Endothelial cell of umbilical vein (primary cell): ENCODE data around the gene SYTL3. TPM values are rescaled to one million over a fixed set of nuclear protein-coding genes. Genes with fewer than 3 reads are reported as not detected.
A peak's percentile ranks its signal among the peaks of the same experiment; 100 is the strongest.

Experiments used
- BruUV-seq: library from RNA; stranded (reverse); fragments of 400-500 nt; replicated peaks from 2 replicates; lab custom pipeline; 2021; lab: Mats Ljungman, UMichigan
- CTCF ChIA-PET: fragments of 300-600, 350-600 bp; sonication (Branson Sonifier 250); formaldehyde crosslinking; loops from one replicate; lab custom pipeline; 2021; ENCODE audit warnings: antibody characterized with exemption, inconsistent platforms; lab: Charles Lee
- POLR2A ChIA-PET: fragments of 300-600, 350-600 bp; sonication (Branson Sonifier 250); formaldehyde crosslinking; loops from one replicate; lab custom pipeline; 2021; ENCODE audit warnings: antibody characterized with exemption, inconsistent platforms; lab: Charles Lee
- DNase-seq: peaks from one replicate; pipeline ENCODE4 v3.0.0-alpha.2; 2011; ENCODE audit warnings: low read depth, low spot score
- FAIRE-seq: peaks from 2 replicates; lab custom pipeline; 2011; peaks lifted over from hg19 to GRCh38; lab: Jason Lieb, UNC
- H2AFZ ChIP-seq: 2 replicates; pipeline ENCODE4 v1.6.0; 2012; ENCODE audit warnings: low read depth, low read length, control low read depth, inconsistent platforms
- H3K27ac ChIP-seq: 2 replicates; pipeline ENCODE4 v1.5.1; 2011; ENCODE audit warnings: low read depth, mild to moderate bottlenecking, control low read depth, low read length, moderate library complexity; ENCODE audit not compliant: insufficient read depth
- H3K27me3 ChIP-seq, 2 experiments: 2 replicates each; pipeline versions ENCODE4 v1.6.0 to v1.6.1; 2011; ENCODE audit warnings: low read length in 2 of 2, mixed read lengths in 1 of 2; ENCODE audit not compliant: control insufficient read depth in 2 of 2, insufficient read depth in 2 of 2
- H3K36me3 ChIP-seq, 2 experiments: 2 replicates in 1 of 2; 3 replicates in 1 of 2; pipeline ENCODE4 v1.5.1; 2011; ENCODE audit warnings: low read length in 2 of 2, mild to moderate bottlenecking in 1 of 2, moderate library complexity in 1 of 2; ENCODE audit not compliant: control insufficient read depth in 2 of 2, insufficient read depth in 2 of 2; ENCODE audit errors: extremely low read depth in 1 of 2
- H3K4me1 ChIP-seq: 3 replicates; pipeline ENCODE4 v1.5.1; 2011; ENCODE audit warnings: mild to moderate bottlenecking, low read length; ENCODE audit not compliant: control insufficient read depth, insufficient read depth; ENCODE audit errors: extremely low read depth
- H3K4me2 ChIP-seq: 2 replicates; pipeline ENCODE4 v1.6.1; 2011; ENCODE audit warnings: low read length, control low read depth, mixed read lengths; ENCODE audit not compliant: insufficient read depth
- H3K4me3 ChIP-seq, 3 experiments: fragments of 200-600 bp in 1 of 3; sonication (generic), shearing (Covaris generic) in 1 of 3; replicated peaks in 1 of 3; 2 replicates each; pipeline ENCODE4 v1.5.1; 2011 to 2016; ENCODE audit warnings: control low read depth in 3 of 3, low read length in 3 of 3, mild to moderate bottlenecking in 2 of 3, inconsistent platforms in 1 of 3, low read depth in 1 of 3, moderate library complexity in 1 of 3; ENCODE audit not compliant: insufficient read depth in 1 of 3
- H3K79me2 ChIP-seq: 2 replicates; pipeline ENCODE4 v1.6.0; 2012; ENCODE audit warnings: low read length, inconsistent platforms; ENCODE audit not compliant: control insufficient read depth, insufficient read depth
- H3K9ac ChIP-seq: replicated peaks from 2 replicates; pipeline ENCODE3; 2011; ENCODE audit warnings: low read length, control low read depth; ENCODE audit not compliant: insufficient read depth; ENCODE audit errors: extremely low read depth
- H3K9me1 ChIP-seq: replicated peaks from 3 replicates; pipeline ENCODE4 v1.6.0; 2011; ENCODE audit warnings: mild to moderate bottlenecking, low read length; ENCODE audit not compliant: control insufficient read depth, insufficient read depth; ENCODE audit errors: extremely low read depth
- H3K9me3 ChIP-seq: replicated peaks from 2 replicates; pipeline ENCODE4 v1.5.1; 2012; ENCODE audit warnings: low read length, inconsistent platforms; ENCODE audit not compliant: control insufficient read depth, insufficient read depth
- H4K20me1 ChIP-seq: replicated peaks from 2 replicates; pipeline ENCODE3; 2011; ENCODE audit warnings: mild to moderate bottlenecking, low read length; ENCODE audit not compliant: control insufficient read depth, insufficient read depth; ENCODE audit errors: extremely low read depth
- CTCF ChIP-seq, 2 donors: IDR thresholded peaks; 1 replicate in 1 of 2; 2 replicates in 1 of 2; pipeline ENCODE4 v1.5.1; 2011; ENCODE audit warnings: low read length in 2 of 2, mild to moderate bottlenecking in 2 of 2, moderate library complexity in 2 of 2, control low read depth in 1 of 2, inconsistent platforms in 1 of 2, low read depth in 1 of 2; ENCODE audit not compliant: insufficient read depth in 1 of 2; ENCODE audit errors: extremely low read depth in 1 of 2
- EZH2 ChIP-seq: IDR thresholded peaks from 2 replicates; pipeline ENCODE4 v1.6.1; 2012; ENCODE audit warnings: borderline replicate concordance, low read depth, mild to moderate bottlenecking, moderate library complexity, low read length, inconsistent platforms; ENCODE audit not compliant: severe bottlenecking
- FOS ChIP-seq: IDR thresholded peaks from 2 replicates; pipeline ENCODE4 v1.6.1; 2011; ENCODE audit warnings: mild to moderate bottlenecking, low read length, moderate library complexity, borderline replicate concordance; ENCODE audit not compliant: insufficient read depth
- GATA2 ChIP-seq: IDR thresholded peaks from 2 replicates; pipeline ENCODE4 v1.7.0; 2011; ENCODE audit warnings: low read depth, mild to moderate bottlenecking, moderate library complexity, mixed read lengths, low read length; ENCODE audit not compliant: insufficient read length, insufficient read depth
- JUN ChIP-seq: IDR thresholded peaks from 2 replicates; pipeline ENCODE4 v1.6.1; 2011; ENCODE audit warnings: borderline replicate concordance, low read depth; ENCODE audit not compliant: insufficient read length, insufficient read depth
- MAX ChIP-seq: IDR thresholded peaks from 2 replicates; pipeline ENCODE4 v1.6.1; 2011; ENCODE audit not compliant: insufficient read depth, insufficient read length
- MYC ChIP-seq: IDR thresholded peaks from one replicate; pipeline ENCODE4 v1.6.1; 2011; ENCODE audit warnings: mild to moderate bottlenecking, low read depth, low read length
- POLR2A ChIP-seq: IDR thresholded peaks from 2 replicates; pipeline ENCODE4 v1.6.1; 2012; ENCODE audit warnings: low read depth, mild to moderate bottlenecking, control low read depth, low read length
- POLR2AphosphoS5 ChIP-seq: IDR thresholded peaks from 2 replicates; pipeline ENCODE4 v1.6.1; 2012; ENCODE audit warnings: low read depth, mild to moderate bottlenecking, control low read depth, low read length, moderate library complexity; ENCODE audit not compliant: insufficient read depth
- dilution Hi-C: fragments of 300-500 bp; cut with MboI; formaldehyde crosslinking; loops from one replicate; pipeline ENCODE4 v1.15.0; 2019; ENCODE audit warnings: low sequenced_read_pairs; ENCODE audit not compliant: extremely low pct_ligation_motif_present
- intact Hi-C: fragments of 100-400 bp; cut with micrococcal nuclease; formaldehyde crosslinking; loops from one replicate; pipeline ENCODE4 v1.10.0; 2022
- polyA plus RNA-seq, 4 experiments: library from polyadenylated mRNA; depleted of rRNA in 3 of 4; stranded (reverse) in 3 of 4; unstranded in 1 of 4; fragments of >200 nt; gene quantifications; 2 replicates each; pipeline versions ENCODE4 v1.2.1 to v1.2.3, GENCODE V29; 2011 to 2012; ENCODE audit warnings: missing spikeins in 1 of 4
- total RNA-seq: library from RNA; stranded (reverse); gene quantifications from 2 replicates; pipeline ENCODE4 v1.2.3, GENCODE V29; 2021

Gene SYTL3
- total and polyA plus RNA-seq, 2 donors (not counting 3 experiments of a cell fraction or from before 2014, with no cell fraction given): 0.59 to 0.77 TPM

- intact Hi-C loops: no loop called here
- peak overlapping the region; percentile 59 for H3K9ac ChIP-seq
- TF ChIP-seq MYC (no peak), POLR2A (no peak), FOS (no peak), CTCF (IDR thresholded peaks at IDR 0.05; ENCODE audit: extremely low read depth in 1 of 2, insufficient read depth in 1 of 2, low read depth in 1 of 2, low read length in 2 of 2) (no peak), GATA2 (no peak), EZH2 (no peak), JUN (no peak), MAX (no peak), POLR2AphosphoS5 (no peak)
- BruUV-seq: no TSS peak
- peak; percentile 35 for FAIRE-seq
- peaks cover 26% of the 10 kb centered on the region for H3K4me1 ChIP-seq
- no peaks in the 10 kb centered on the region for H3K9me1 ChIP-seq
- H3K4me2 ChIP-seq: peak overlapping the region; percentile 92
- dilution Hi-C loops: no loop called here
- no peaks in the 10 kb centered on the region for H3K36me3 ChIP-seq
- ChIA-PET CTCF (interaction anchor here (0.7 to 1.3 kb wide), 11 partner anchors 9 to 166 kb away, joined by 3 to 8 read pairs (median 3); no protein-coding TSS in a partner anchor), POLR2A (interaction anchor here (1.3 kb wide), 1 partner anchor 13 kb away, joined by 4 read pairs; no protein-coding TSS in a partner anchor)
- DNase-seq: no peak
- H4K20me1 ChIP-seq: peaks cover 4% of the 10 kb centered on the region
- H3K4me3 ChIP-seq: peak overlapping the region in 1 of 3 experiments; percentile 46
- H3K27me3 ChIP-seq: no peaks in the 10 kb centered on the region
- peak overlapping the region; percentile 73 for H3K27ac ChIP-seq
- no peaks in the 10 kb centered on the region for H3K9me3 ChIP-seq
- H3K79me2 ChIP-seq: peaks cover 94% of the 10 kb centered on the region
- H2AFZ ChIP-seq: no peak overlapping the region
These were observed 154.4 kb downstream of the SYTL3 start for GRCh38 chr6:158804207-158804606.
